Activated CD4-positive, alpha-beta T cell treated with anti-CD3 and anti-CD28 coated beads, Interleukin-2, amount 50 U/mL, for 24 hours (primary cell): ENCODE measurements around the gene IFFO2.
A peak's percentile ranks its signal among the peaks of the same experiment; 100 is the strongest.

Experiments
- DNase-seq, 2 donors: peaks; one replicate each; pipeline ENCODE4 v3.0.0-alpha.2; 2020; ENCODE audit warnings: low read depth in 1 of 2, low spot score in 1 of 2

IFFO2 gene

GRCh38 chr1:18921516-18922251 lies 34.8 kb downstream of the IFFO2 start:
- no peak for DNase-seq

- no peak for DNase-seq
These were observed 35.5 kb downstream of the IFFO2 start for GRCh38 chr1:18920931-18921330.

GRCh38 chr1:18919956-18920355 lies 36.5 kb downstream of the IFFO2 start:
- no peak for DNase-seq

GRCh38 chr1:18919197-18919905 lies 37.1 kb downstream of the IFFO2 start:
- no peak for DNase-seq

- DNase-seq, result no peak
These were observed 38.1 kb downstream of the IFFO2 start for GRCh38 chr1:18918417-18918816.

- no peak for DNase-seq
These were observed 39.2 kb downstream of the IFFO2 start for GRCh38 chr1:18917071-18917799.

GRCh38 chr1:18915341-18915740 lies 41.1 kb downstream of the IFFO2 start:
- DNase-seq, result no peak

- peak; percentile 59 to 70 for DNase-seq
These were observed 43.2 kb downstream of the IFFO2 start for GRCh38 chr1:18913065-18913835.

GRCh38 chr1:18912550-18912949 lies 43.9 kb downstream of the IFFO2 start:
- no peak for DNase-seq

- no peak for DNase-seq
These were observed 47.3 kb downstream of the IFFO2 start for GRCh38 chr1:18908911-18909771.

GRCh38 chr1:18907917-18908845 lies 48.3 kb downstream of the IFFO2 start:
- no peak for DNase-seq

GRCh38 chr1:18907021-18907916 lies 49.2 kb downstream of the IFFO2 start:
- peak; percentile 19 to 58 for DNase-seq

- DNase-seq, result no peak
These were observed 53.2 kb downstream of the IFFO2 start for GRCh38 chr1:18903291-18903756.

GRCh38 chr1:18902523-18903290 lies 53.8 kb downstream of the IFFO2 start, which contains the start of gene ALDH4A1:
ALDH4A1 (minus strand) TSS chr1:18902555; CDS start chr1:18902523, 32 bp downstream.
- peak; percentile 69 to 92 for DNase-seq

- DNase-seq, result no peak
These were observed 54.4 kb downstream of the IFFO2 start for GRCh38 chr1:18901952-18902522.

GRCh38 chr1:18901147-18901951 lies 55.1 kb downstream of the IFFO2 start:
- no peak for DNase-seq
